Mammary epithelial cell (primary cell): ENCODE data around the gene RANBP9.

ENCODE experiments used
- CTCF ChIP-seq, 2 donors: IDR thresholded peaks in 1 of 2; conservative IDR thresholded peaks in 1 of 2; 2 replicates each; pipeline ENCODE4 v1.5.1; 2011 to 2012; ENCODE audit warnings: inconsistent platforms in 2 of 2, low read length in 2 of 2, mild to moderate bottlenecking in 2 of 2, control low read depth in 1 of 2, low read depth in 1 of 2; ENCODE audit not compliant: insufficient read depth in 1 of 2; ENCODE audit errors: extremely low read depth in 1 of 2
- EZH2 ChIP-seq: IDR thresholded peaks from 2 replicates; pipeline ENCODE4 v1.6.1; 2012; ENCODE audit warnings: low read length, inconsistent platforms, borderline replicate concordance

- TF ChIP-seq CTCF (conservative IDR thresholded peaks at IDR 0.05 in 1 of 2, IDR thresholded peaks at IDR 0.05 in 1 of 2; ENCODE audit: extremely low read depth in 1 of 2, insufficient read depth in 1 of 2, low read depth in 1 of 2, low read length in 2 of 2) (no peak), EZH2 (no peak)
These were observed 50.7 kb downstream of the RANBP9 start for GRCh38 chr6:13660893-13661292.
